ENCODE results near the gene PRXL2B.
"Not testable (repeated sequence)": the region's sequence is repeated elsewhere in the genome, so short reads cannot be mapped to it uniquely, and the experiment has no call there.

PRXL2B gene, protein sequence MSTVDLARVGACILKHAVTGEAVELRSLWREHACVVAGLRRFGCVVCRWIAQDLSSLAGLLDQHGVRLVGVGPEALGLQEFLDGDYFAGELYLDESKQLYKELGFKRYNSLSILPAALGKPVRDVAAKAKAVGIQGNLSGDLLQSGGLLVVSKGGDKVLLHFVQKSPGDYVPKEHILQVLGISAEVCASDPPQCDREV

GRCh38 chr1:2586154-2587070, at the start of gene PRXL2B:
Gene PRXL2B, plus strand, starts transcription at chr1:2586777. Its CDS starts 109 bp downstream, at chr1:2586886.
- peak; percentile 98 for DNase-seq

GRCh38 chr1:2537784-2538115, 48.8 kb upstream of the PRXL2B start:
- DNase-seq: no peak

GRCh38 chr1:2538376-2538775, 48.2 kb upstream of the PRXL2B start:
- no peak for DNase-seq

DNA sequence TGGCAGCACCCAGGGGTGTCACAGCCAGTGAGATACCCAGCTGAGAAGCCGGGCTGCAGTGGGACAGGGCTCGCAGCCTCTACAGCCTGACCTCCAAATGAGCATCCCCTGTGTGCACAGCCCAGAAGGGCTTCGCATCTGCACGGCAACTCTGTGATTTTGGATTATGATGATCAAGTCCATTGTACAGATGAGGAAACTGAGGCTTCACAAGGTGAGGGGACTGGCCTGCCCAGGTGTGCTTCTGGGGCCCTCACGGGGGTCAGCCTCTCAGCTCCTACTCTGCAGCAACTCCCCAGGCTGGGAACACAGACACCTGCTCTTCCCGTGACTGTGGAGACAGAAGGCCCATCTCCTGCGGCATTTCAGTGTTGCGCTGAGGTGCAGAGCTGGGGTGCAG, 47.7 kb upstream of the PRXL2B start:
- DNase-seq: no peak

DNA sequence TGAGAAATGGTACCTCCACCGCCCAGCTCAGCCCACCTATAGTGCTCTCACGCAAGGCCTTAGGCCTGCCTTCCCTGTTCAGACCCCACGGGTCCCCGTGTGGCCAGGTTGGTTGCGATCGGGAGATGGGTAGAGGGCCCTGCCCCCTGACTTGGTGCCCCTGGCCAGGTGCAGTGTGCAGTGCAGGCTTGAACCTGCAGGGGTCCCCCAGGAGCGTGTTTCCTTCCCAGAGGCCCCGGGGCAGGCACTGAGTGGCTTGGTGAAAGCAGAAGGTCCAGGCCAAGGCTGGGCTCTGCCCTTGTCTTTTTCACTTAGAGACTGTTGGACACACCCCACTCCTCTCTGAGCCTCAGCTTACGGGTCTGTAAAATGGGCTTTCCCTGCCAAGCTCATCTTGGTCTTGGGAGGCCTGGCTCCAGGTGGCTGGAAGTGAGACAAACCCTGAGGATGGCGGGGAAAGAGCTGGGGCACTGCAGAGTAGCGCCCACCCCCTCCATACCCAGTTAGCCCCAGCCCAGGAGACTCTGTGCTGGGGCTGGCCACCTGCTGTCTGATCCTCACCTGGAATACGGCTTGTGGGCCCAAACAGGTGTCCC, 47.2 kb upstream of the PRXL2B start:
- peak; percentile 48 for DNase-seq

- no peak for DNase-seq
Measured at GRCh38 chr1:2540816-2541492, 45.6 kb upstream of the PRXL2B start.

GRCh38 chr1:2541619-2542245, 44.8 kb upstream of the PRXL2B start:
- DNase-seq: no peak

- DNase-seq: no peak
Measured at GRCh38 chr1:2542246-2542915, 44.2 kb upstream of the PRXL2B start.

DNA sequence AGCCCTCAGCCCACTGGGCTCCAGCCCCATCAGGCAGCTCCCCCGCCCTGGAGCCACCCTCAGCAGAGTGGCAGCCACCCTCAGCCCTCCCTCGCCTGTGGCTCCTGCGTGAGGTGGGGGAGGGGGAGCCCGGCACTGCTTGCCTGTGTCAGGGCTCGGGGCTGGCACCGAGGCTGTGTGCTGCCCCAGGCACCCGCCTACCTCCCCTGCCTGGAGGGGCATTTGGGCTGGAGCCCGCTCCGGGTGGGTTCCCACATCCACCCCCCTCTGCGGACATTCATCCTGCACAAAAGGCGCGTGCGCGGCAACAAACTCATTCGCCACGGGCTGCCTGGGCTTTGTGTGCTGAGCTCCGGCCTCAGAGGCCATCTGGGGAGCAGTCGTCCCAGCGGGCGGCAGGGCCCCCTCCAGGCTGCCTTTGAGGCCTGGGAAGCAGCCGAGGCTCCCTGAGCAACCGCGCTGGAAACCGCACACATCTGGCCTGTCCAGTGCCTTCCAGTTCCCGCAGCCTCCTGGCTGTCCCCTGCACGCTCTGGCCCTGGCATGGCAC, 43.0 kb upstream of the PRXL2B start:
- peak; percentile 37 for DNase-seq

DNA sequence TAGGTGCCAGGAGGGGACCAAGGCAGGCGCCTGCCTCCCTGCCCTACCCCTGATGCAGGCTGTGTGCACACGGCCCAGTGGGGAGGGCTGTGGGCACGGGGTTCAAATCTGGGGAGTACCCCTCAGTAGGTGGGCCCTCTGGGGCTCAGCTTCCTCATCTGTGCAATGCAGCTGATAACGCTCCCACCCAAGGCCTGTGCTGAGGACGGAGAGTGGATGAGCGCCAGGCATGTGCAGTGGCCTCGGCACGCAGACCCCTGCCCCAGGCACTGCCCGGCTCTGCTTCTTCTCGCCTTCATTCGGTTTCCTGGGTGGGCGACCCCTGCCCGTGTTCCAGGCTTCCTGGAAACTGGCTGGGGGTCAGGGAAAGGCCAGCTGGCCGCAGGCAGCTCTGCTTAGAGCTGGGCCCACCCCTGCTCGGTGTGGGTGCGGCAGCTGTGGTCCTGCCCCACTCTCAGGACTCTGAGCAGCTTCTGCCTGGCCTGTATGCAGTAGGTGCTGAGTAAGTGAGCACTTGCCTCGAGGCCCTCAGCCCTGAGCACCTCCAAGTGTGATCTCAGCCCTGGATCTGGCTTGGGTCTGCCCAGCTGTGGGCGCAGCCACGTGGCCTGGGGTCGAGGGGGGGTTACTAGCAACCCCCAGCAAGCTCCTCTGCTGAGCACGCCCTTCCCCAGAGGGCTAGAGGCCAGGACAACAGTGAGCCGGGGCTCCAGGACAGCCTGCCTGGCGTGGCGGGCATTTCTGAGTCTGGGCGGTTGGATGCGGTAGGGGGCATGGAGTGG, 42.3 kb upstream of the PRXL2B start:
- no peak for DNase-seq

DNA sequence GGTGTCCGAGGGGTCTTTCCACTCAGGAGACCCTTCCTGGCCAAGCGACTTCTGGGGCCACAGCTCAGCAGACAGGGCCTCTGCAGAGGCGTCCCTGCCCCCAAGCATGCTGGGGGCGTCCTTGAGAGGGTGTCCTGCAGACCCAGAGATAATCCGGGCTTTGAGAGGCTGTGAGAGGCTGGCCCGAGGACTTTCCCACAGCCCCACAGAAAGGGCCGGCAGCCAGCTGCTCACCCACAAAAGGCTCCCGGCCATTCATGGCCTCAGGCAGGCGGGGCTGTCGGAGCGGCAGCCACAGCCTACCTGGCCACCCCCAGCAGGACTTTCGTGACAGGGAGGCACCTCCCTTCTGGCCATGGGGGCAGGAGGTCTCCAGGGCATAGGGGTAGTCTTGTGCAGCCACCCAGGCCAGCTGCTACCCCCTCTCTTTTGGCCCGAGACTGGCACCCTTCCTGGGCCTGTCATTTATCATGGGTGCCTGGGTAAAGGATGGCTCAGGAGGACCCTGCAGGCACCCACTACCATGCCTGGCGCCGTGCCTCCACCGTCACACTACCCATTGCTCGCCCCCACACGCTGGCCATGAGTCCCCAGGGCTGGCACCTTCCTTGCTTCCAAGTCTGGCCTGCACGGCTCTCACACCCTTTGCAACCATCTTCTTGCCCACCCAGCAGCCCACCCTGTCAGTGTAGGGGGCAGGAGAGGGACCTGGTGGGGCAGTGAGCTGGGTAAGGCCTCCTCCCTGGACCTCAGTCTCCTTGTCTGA, 41.5 kb upstream of the PRXL2B start:
- DNase-seq: no peak

- DNase-seq: peak; percentile 86
Measured at GRCh38 chr1:2545754-2546514, 40.6 kb upstream of the PRXL2B start.

GRCh38 chr1:2546515-2547209, 39.9 kb upstream of the PRXL2B start:
- DNase-seq: peak; percentile 79

DNA sequence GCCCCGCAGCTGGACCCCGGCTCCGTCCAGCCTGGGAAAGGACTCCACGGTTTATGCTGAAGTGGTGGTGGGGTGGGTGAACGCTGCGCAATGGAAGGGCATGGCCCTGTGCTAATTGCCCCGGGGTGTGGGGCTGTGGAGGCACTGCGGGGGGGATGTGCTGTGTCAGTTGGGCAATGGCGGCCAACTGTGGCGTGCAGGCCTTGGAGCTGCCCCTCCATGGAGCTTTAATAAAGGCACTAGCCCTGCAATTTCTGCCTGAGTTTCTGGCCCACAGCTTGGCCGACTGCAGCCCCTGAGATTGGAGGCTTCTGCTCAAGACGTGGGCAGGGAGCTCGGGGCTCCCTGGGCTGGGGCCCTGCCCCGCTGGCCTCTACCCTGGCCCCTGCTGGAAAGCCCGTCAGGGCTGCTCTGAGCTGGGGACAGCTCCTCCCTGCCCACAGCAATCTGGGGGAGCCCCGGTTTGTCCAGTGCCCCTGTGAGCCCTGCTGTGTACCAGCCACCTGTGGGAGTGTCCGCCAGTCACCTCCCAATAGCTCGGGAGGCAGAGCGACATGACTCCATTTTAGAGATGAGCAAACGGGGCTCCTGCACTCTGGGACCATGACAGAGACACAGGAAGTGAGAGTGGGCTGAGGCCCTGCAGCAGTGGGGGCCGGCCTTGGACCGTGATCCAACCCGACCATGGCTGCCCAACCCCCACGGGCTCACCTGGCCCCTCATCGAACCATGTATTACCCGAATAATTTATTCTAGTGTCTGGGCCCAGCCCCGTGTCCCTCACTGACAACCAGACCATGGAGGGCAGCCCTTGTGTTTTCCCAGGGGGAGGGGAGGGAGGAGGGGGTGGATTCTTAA, 39.1 kb upstream of the PRXL2B start:
- peak; percentile 53 for DNase-seq

GRCh38 chr1:2548068-2548589, 38.4 kb upstream of the PRXL2B start:
- peak; percentile 85 for DNase-seq

GRCh38 chr1:2549367-2550029, 37.1 kb upstream of the PRXL2B start:
- not testable (repeated sequence) for DNase-seq

GRCh38 chr1:2550309-2550861, 36.2 kb upstream of the PRXL2B start:
- DNase-seq: not testable (repeated sequence)

All from activated naive CD4-positive, alpha-beta T cell treated with Interleukin-2 at 50 U/mL for 16 hours (primary cell).